Measurements from ENCODE around the gene TIRAP.
"Not testable (repeated sequence)": the region's sequence is repeated elsewhere in the genome, so short reads cannot be mapped to it uniquely, and the experiment has no call there.

TIRAP gene, protein sequence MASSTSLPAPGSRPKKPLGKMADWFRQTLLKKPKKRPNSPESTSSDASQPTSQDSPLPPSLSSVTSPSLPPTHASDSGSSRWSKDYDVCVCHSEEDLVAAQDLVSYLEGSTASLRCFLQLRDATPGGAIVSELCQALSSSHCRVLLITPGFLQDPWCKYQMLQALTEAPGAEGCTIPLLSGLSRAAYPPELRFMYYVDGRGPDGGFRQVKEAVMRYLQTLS

DNA sequence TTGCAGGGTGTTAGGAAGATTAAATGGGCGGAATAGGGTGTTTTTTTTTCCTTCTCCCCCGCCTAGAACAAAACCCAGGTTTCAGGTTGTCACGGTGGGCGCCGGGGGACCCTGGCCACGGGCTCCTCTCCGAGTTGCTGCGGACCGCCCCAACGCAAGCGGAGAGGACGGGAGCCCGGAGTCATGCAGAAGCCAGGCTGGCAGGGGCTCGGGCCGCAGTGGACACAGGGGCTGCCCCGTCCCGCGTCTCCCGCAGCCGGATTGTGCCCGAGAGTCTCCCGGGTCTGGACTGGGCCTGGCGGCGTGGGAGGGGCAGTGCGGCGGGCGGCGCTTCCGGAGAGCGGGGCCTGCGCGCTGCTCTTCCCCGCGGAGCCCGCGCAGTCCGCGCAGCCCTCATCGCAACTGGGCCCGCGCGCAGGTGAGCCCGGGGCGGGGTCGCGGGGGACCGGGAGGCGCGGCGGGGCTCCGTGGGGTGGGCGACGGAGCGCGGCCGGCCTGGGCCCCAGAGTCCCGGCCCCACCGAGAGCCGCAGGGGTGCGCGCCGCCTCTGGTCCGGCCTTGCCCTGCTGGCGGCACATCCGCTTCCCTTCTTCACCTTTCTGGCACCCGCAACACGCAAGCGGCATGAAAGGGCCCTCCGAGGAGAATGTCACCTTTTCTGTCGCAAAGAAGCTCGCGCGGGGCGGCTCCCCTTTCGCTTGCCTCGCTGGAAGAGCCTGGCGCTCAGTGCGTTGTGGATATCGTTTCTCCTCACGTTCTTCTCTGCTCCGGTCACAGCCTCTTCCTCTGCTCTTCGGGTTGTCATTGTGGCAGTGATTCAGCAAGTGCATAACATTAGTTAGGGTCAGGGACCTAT is at the start of gene TIRAP:
TSS of gene TIRAP (plus strand) at position 358 of the 856 bp plus-strand sequence. CDS start 7,802 bp downstream, outside the sequence.
- DNase-seq (ENCODE audit: low read depth in 2 of 2) = peak in 1 of 2 donors; percentile 40

DNA sequence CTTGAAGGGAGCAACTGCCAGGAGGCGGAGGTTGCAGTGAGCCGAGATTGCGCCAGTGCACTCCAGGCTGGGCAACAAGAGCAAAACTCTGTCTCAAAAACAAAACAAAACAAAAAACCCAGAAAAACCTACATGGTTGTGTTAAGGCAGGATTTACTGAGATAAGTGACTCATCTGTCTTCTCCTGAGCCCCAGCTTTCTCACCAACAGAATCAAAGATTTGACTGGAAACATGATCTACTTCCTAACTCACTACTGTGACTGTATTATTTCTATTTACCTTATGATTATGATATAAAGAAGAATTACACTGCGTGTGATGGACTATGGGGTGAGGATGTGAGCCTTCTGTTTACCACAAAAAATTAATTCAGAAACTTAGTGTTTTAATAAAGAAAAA is 49.5 kb upstream of the TIRAP start:
- DNase-seq (ENCODE audit: low read depth in 2 of 2) = no peak

GRCh38 chr11:126246636-126247035 is 36.3 kb upstream of the TIRAP start:
- no peak for DNase-seq (ENCODE audit: low read depth in 2 of 2)

GRCh38 chr11:126253265-126253664 is 29.6 kb upstream of the TIRAP start:
- no peak for DNase-seq (ENCODE audit: low read depth in 2 of 2)

- DNase-seq (ENCODE audit: low read depth in 2 of 2) = no peak
Observed at GRCh38 chr11:126254819-126255218, 28.1 kb upstream of the TIRAP start.

DNA sequence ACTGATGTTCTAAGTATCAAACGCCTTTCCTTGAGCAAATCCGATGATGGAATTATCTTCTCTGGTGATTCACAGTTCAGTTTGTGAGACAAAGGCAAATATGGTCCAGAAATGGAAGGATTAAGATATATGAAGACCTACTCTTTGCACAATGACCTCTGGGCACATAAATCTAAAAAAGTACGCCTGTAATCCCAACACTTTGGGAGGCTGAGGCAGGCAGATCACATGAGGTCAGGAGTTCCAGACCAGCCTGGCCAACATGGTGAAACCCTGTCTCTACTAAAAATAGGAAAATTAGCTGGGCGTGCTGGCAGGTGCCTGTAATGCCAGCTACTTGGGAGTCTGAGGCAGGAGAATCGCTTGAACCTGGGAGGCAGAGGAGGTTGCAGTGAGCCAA is 27.4 kb upstream of the TIRAP start:
- DNase-seq (ENCODE audit: low read depth in 2 of 2) = not testable (repeated sequence)

- DNase-seq (ENCODE audit: low read depth in 2 of 2) = no peak
Observed at GRCh38 chr11:126256216-126256615, 26.7 kb upstream of the TIRAP start.

GRCh38 chr11:126257144-126257543 is 25.7 kb upstream of the TIRAP start:
- no peak for DNase-seq (ENCODE audit: low read depth in 2 of 2)

GRCh38 chr11:126257764-126258163 is 25.1 kb upstream of the TIRAP start:
- no peak for DNase-seq (ENCODE audit: low read depth in 2 of 2)

DNA sequence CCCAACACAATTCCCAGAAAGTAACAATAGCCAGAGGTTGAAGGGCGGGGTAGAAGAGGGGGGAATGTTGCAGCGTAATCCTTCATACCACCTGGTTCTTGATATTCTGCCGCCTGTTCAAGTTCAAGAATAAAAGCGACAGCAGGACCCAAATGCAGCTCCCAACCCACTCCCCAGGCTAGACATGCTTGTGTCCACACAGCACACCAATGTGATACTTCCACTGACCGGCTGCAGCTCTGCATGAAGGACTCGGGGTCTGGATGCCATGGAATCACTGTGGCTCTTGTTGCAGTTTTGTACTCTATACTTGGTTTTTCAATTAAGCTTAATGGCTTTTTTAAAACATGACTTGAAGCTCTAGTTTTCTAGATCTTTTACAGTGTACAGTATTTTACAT is 20.7 kb upstream of the TIRAP start:
- DNase-seq (ENCODE audit: low read depth in 2 of 2) = no peak

DNA sequence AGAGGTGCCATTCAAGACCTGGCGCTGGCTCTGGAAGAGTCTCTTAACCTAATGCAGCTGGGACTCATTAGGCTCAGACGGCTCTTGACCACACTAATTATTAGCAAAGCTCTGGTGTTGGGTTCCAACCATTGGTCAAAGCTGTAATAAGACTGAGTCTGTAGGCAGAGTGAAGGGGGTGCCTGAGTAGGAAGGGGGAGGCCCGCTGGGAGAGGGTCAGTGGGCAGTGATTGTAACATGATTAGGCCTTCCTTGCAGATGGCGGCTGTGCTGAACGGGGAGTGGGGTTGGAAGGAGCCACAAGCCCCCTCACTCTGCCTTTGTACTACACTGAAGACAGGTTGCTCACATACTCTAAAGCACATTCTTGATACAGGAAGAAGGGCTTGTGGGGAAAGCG is 19.4 kb upstream of the TIRAP start:
- no peak for DNase-seq (ENCODE audit: low read depth in 2 of 2)

DNA sequence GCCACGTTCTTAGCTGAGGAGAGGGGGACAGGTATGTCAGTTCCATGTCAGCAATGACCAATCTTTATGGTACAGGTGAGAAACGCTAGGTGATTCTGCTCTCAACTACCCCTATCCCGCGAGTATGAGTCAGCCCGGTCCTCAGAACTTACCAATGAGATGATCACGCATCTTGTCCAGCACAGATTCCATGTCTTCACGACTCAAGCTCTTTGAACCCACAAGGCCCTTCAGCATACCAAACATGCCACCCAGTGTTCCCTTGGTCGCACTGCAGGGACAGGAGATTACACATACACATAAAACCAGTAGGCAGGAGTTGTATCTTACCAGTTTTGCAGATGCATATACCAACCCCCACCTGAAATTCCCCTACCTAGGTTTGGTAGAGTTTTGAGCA is 17.1 kb upstream of the TIRAP start:
- DNase-seq (ENCODE audit: low read depth in 2 of 2) = no peak

DNA sequence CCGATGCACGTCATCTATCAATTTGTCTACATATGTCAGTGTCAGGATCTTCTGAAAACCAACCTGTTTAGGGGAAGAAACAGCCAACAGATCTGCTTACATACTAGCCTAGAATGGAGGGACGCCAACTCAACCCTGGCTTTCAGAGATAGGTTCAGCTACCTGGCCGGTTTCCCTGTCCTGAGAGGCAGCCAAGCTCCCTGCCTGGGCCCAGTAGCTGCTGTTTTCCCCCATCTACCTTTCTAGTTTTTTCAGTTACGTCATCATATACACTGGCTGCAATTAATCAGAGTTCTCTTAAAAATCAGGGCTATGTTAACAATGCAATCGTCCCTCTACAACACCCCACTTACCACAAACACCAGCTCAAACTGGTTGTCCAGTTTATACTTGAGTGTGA is 15.2 kb upstream of the TIRAP start:
- DNase-seq (ENCODE audit: low read depth in 2 of 2) = no peak

- no peak for DNase-seq (ENCODE audit: low read depth in 2 of 2)
Observed at GRCh38 chr11:126268361-126268707, 14.6 kb upstream of the TIRAP start.

GRCh38 chr11:126268708-126269579 is 13.9 kb upstream of the TIRAP start, which contains the start of the genes FOXRED1 and SRPRA:
TSS of gene FOXRED1 (plus strand) at chr11:126269154. CDS start at chr11:126269207, 53 bp downstream.
TSS of gene SRPRA (minus strand) at chr11:126268895. CDS start at chr11:126268804, 91 bp downstream.
- peak; percentile 99 to 100 for DNase-seq (ENCODE audit: low read depth in 2 of 2)

DNA sequence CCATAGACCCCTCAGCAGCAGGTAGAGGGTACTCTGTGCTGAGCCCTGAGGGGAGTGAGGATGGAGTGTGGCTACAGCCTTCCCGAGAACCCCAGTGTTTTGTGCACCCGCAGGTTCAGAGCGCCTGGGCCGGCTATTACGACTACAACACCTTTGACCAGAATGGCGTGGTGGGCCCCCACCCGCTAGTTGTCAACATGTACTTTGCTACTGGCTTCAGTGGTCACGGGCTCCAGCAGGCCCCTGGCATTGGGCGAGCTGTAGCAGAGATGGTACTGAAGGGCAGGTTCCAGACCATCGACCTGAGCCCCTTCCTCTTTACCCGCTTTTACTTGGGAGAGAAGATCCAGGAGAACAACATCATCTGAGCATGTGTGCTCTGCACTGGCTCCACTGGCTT is 5.6 kb upstream of the TIRAP start:
- DNase-seq (ENCODE audit: low read depth in 2 of 2) = no peak

- no peak for DNase-seq (ENCODE audit: low read depth in 2 of 2)
Observed at GRCh38 chr11:126277780-126278179, 5.1 kb upstream of the TIRAP start.

DNA sequence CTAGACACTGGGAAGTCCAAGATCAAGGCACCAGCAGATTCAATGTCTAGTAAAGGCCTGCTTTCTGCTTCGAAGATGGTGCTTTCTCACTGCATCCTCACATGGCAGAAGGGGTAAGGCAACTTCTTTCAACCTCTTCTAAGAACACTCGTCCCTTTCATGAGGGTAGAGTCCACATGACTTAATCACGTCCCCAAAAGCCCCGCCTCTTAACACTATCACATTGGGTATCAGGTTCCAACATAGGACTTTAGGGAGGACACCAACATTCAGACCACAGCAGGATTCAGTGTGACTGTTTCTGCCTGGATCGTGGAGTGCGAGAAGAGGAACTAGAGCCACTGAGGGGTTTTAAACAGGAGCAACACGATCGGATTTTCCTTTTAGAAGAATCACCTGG is 3.7 kb upstream of the TIRAP start:
- no peak for DNase-seq (ENCODE audit: low read depth in 2 of 2)

DNA sequence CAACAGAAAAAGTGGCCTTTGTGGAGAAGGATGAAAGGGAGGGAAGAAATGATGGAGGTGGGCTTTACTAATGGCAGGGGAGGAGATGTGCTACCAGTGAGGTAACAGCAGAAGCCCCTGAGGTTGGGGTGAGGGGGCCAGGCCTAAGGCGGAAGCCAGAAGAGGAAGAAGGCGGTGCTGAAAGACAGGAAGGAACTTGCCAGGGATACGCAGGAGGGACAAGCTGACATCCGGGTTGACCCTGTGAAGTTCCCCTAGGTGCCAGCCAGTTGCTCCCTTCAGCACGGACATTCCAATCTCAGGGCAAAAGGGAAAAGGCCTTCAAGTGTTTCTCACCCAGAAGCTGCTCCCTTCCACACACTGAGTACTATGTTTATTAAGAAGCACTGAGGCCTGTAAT is 2.3 kb upstream of the TIRAP start:
- DNase-seq (ENCODE audit: low read depth in 2 of 2) = no peak

DNA sequence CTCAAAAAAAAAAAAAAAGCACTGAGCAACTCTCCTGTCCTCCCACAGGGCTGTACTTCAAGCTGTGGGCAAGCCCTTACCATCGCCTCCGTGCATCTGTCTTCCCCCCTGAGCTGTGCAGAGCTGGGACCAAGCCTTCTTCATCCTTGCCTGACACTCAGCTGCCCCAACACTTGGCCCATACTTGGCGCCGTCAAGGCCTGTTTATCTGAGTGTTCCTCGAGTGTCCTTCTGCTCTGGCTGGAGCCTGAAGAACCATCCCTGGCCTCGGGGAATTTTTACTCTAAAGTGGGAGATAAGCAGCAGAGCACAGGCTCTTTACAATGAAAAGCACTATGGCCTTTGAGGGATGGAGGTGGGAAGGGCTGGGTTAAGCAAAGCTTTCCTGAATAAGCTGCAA is 1.6 kb upstream of the TIRAP start:
- DNase-seq (ENCODE audit: low read depth in 2 of 2) = no peak

DNA sequence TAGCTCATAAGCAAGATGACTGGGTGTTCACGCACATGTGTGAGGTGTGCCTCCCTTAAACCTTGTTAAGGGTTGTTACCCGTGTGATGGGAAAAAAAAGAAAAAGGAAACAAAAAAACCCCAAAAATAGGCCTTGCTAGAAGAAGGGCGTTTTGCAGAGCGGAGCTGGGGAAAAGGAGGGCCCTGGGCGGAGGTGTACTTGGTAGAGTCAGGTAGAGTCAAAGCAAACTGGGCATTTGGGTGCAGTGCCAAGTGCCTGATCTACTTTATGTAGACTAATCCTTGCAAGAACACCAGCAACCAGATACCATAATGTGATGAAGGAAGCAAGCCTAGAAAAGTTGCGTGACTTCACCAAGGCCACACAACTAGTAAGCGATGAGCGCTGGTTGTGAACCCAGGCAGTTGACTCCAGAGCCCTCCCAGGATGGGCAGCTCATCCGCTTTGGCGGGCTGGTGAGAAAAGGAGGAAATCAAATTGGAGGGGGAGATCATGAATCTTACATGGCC is 1.2 kb upstream of the TIRAP start:
- DNase-seq (ENCODE audit: low read depth in 2 of 2) = no peak

DNA sequence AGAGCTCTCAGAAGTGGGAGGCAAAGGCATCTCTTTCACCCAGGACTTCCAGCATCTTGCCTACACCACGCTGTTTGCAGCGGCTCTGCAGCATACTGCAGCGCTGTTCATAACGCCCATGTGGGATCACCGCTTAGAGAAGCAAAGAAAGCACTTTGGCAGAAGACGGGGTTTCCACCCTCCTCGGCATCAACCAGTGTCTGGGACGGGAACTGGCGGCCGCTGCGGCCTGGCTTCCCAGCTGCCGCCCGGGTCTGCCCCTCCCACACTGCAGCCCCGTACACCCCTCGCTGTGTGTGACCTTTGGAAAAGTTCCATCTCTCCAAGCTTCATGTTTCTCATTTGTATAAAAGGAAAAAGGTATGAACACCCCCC is 545 bp upstream of the TIRAP start:
- no peak for DNase-seq (ENCODE audit: low read depth in 2 of 2)

Measured in stimulated activated CD8-positive, alpha-beta memory T cell treated with anti-CD3 and anti-CD28 coated beads, Interleukin-2, amount 100 ng/mL, for 48 hours (primary cell).